GM06990 (cell line): Measurements from ENCODE around the gene TOMM6.
"Not testable (repeated sequence)": the region's sequence is repeated elsewhere in the genome, so short reads cannot be mapped to it uniquely, and the experiment has no call there.

ENCODE experiments used
- DNase-seq: peaks from one replicate; pipeline ENCODE4 v3.0.0-alpha.2; 2011; ENCODE audit not compliant: insufficient read length; ENCODE audit errors: extremely low read depth
- H3K27me3 ChIP-seq: replicated peaks from 2 replicates; pipeline ENCODE4 v1.6.0; 2011; ENCODE audit warnings: low read length; ENCODE audit not compliant: control insufficient read depth, insufficient read depth
- H3K36me3 ChIP-seq: 2 replicates; pipeline ENCODE4 v1.5.1; 2011; ENCODE audit warnings: low read length; ENCODE audit not compliant: control insufficient read depth, insufficient read depth
- H3K4me3 ChIP-seq: replicated peaks from 2 replicates; pipeline ENCODE4 v1.5.1; 2011; ENCODE audit warnings: low read depth, mild to moderate bottlenecking, control low read depth, low read length
- TF ChIP-seq, protein P1 (sequence below): IDR thresholded peaks from 2 replicates; pipeline ENCODE4 v1.5.1; 2011; ENCODE audit warnings: low read length, control low read depth, mild to moderate bottlenecking, inconsistent platforms; ENCODE audit not compliant: insufficient read depth, poor library complexity, severe bottlenecking

The TOMM6 gene

DNA sequence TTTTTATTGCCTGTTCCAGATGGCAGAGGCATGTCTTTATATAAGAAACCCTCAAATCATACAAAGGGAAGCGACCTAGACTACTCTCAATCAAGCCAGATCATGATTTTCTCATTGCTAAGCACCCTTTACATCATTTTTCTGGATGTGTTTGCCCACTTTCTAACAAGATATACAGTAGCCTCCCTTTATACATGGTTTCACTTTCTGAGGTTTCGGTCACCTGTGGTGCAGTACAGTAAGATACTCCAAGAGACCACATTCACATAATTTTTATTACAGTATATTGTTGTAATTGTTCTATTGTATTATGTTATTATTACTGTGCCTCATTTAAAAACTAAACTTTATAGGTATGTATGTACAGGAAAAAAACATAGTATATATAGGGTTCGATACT is 23.6 kb downstream of the TOMM6 start:
- no peaks in the 10 kb centered on the region; the same call in 1 of the 2 replicates for H3K36me3 ChIP-seq
- no peak overlapping the region for H3K4me3 ChIP-seq
- DNase-seq, result no peak
- no peaks in the 10 kb centered on the region for H3K27me3 ChIP-seq
- TF ChIP-seq, protein P1, sequence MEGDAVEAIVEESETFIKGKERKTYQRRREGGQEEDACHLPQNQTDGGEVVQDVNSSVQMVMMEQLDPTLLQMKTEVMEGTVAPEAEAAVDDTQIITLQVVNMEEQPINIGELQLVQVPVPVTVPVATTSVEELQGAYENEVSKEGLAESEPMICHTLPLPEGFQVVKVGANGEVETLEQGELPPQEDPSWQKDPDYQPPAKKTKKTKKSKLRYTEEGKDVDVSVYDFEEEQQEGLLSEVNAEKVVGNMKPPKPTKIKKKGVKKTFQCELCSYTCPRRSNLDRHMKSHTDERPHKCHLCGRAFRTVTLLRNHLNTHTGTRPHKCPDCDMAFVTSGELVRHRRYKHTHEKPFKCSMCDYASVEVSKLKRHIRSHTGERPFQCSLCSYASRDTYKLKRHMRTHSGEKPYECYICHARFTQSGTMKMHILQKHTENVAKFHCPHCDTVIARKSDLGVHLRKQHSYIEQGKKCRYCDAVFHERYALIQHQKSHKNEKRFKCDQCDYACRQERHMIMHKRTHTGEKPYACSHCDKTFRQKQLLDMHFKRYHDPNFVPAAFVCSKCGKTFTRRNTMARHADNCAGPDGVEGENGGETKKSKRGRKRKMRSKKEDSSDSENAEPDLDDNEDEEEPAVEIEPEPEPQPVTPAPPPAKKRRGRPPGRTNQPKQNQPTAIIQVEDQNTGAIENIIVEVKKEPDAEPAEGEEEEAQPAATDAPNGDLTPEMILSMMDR, result no peak

DNA sequence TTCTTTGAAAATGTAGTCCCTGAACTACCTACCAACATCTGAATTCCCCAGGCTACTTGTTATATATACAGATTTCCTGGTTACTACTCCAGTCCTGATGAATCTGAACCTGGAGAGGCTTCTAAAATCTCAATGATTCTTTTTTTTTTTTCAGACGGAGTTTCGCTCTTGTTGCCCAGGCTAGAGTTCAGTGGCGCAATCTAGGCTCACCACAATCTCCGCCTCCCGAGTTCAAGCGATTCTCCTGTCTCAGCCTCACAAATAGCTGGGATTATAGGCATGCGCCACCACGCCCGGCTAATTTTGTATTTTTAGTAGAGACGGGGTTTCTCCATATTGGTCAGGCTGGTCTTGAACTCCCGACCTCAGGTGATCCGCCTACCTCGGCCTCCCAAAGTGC is 24.5 kb downstream of the TOMM6 start:
- H3K36me3 ChIP-seq, DNase-seq, H3K27me3 ChIP-seq, H3K4me3 ChIP-seq: not testable (repeated sequence)

DNA sequence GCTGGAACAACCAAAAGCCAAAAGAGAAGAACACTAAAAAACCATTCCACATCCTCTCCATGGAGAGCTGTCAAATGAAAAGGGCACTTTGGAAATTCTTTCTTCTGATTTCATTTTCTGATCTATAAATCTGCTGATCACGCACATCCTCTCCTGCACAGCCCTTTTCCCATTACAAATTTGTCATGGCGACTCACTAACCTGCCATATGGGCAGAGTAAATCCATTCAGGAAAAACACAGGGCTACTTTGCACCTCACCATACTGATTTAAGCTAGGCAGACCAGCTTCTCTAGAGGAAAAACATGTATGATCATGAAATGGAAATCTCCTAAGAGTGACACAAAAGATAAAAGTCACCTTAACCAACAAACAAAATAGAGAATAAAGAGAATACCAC is 26.0 kb downstream of the TOMM6 start:
- DNase-seq, result no peak
- Histone ChIP-seq H3K27me3 (no peaks in the 10 kb centered on the region), H3K4me3 (no peak overlapping the region), H3K36me3 (no peaks in the 10 kb centered on the region)
- TF ChIP-seq, protein P1, result no peak

DNA sequence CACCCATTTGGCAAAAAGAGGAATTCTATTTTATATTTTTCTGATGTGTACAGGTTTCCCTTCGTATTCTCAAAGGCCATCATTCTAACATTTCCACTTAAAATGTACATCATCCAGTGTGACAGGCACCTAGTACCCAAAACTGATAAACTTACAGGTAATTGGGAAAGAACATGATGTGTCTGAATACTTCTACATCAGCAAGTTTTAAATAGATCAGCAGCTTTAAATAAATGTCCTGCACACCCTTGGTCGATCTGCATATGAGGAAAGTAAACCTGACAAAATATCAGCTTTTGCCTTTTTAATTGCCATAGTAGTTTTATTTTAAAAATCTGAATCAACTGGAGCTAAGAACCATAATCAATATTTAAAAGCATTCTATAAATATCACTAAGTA is 26.5 kb downstream of the TOMM6 start:
- no peak overlapping the region for H3K4me3 ChIP-seq
- DNase-seq, result no peak
- TF ChIP-seq, protein P1, result no peak
- no peaks in the 10 kb centered on the region for H3K36me3 ChIP-seq
- H3K27me3 ChIP-seq, result no peaks in the 10 kb centered on the region

DNA sequence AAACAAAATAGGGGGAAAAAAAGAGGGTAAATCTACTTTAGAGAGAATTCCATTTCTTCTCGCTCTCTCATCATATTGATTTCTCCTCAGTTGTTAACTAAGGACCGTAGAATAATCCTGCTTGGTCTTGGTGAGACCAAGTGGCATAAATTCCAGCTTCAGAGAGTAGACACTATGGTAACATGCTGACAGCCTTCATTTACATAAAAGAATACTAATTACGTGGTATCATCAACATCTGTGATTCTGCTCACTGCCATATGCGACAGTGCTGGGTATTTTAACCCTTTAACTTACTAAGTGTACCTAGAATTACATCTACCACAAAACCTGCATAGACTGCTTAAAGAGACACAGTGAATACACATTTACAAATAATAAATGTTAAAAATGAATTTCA is 27.1 kb downstream of the TOMM6 start:
- DNase-seq, result no peak
- TF ChIP-seq, protein P1, result no peak
- H3K36me3 ChIP-seq, result no peaks in the 10 kb centered on the region
- no peak overlapping the region for H3K4me3 ChIP-seq
- H3K27me3 ChIP-seq, result no peaks in the 10 kb centered on the region

DNA sequence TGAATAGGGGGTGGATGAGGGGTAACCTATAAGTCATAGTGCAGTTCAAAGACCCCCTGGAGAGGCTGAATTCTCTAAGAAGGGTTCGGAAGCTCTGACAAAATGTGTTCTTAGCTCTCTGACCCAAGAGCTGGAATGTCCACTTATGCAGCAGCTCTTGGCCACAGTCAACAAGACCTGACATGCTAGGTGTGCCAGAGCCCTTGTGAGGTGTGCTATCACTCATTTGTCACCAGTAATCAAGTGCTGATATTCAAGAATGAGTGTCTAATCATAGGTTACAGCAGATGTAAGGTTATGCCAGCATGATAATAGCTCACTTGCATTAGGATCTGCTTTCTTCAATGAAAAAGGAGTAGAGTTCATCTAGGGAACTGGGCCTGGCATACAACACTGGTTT is 28.1 kb downstream of the TOMM6 start:
- Histone ChIP-seq H3K4me3 (no peak overlapping the region), H3K36me3 (no peaks in the 10 kb centered on the region), H3K27me3 (no peaks in the 10 kb centered on the region)
- no peak for DNase-seq
- TF ChIP-seq, protein P1, result no peak
